A673 (cell line): Measurements from ENCODE around the gene SLC7A1. TPM values are rescaled to one million over a fixed set of nuclear protein-coding genes. Genes with fewer than 3 reads are reported as not detected.
"Not testable (repeated sequence)": the region's sequence is repeated elsewhere in the genome, so short reads cannot be mapped to it uniquely, and the experiment has no call there.

Experiments used
- Bru-seq: library from RNA; stranded (reverse); fragments of 400-500 nt; gene quantifications from one replicate; lab custom pipeline; 2021; lab: Mats Ljungman, UMichigan
- BruChase-seq, 2 experiments: library from RNA; stranded (reverse); fragments of 400-500 nt; gene quantifications; one replicate each; lab custom pipeline; 2021; lab: Mats Ljungman, UMichigan
- BruUV-seq: library from RNA; stranded (reverse); fragments of 400-500 nt; replicated peaks from 2 replicates; lab custom pipeline; 2021; lab: Mats Ljungman, UMichigan
- CTCF ChIA-PET: fragments of 300-600 bp; sonication (Branson Sonifier 250); formaldehyde crosslinking; loops from one replicate; lab custom pipeline; 2022; ENCODE audit warnings: antibody characterized with exemption; lab: Charles Lee
- POLR2A ChIA-PET: fragments of 300-600 bp; sonication (Branson Sonifier 250); formaldehyde crosslinking; loops from one replicate; lab custom pipeline; 2022; ENCODE audit warnings: antibody characterized with exemption; ENCODE audit not compliant: low non-redundant PET; lab: Charles Lee
- DNase-seq: peaks from one replicate; pipeline ENCODE4 v3.0.0-alpha.2; 2015; ENCODE audit warnings: low spot score
- H3K27ac ChIP-seq: fragments of 200-600 bp; sonication (generic); 2 replicates; pipeline ENCODE4 v1.5.1; 2016; ENCODE audit warnings: mixed run types, low read depth, mild to moderate bottlenecking, mixed read lengths, antibody characterized with exemption, low read length; ENCODE audit not compliant: poor library complexity, severe bottlenecking
- H3K27me3 ChIP-seq: fragments of 200-600 bp; sonication (generic); replicated peaks from 2 replicates; pipeline ENCODE4 v1.6.1; 2017; ENCODE audit warnings: mixed run types, low read depth, mild to moderate bottlenecking, mixed read lengths, antibody characterized with exemption, low read length; ENCODE audit not compliant: insufficient read depth, poor library complexity
- H3K36me3 ChIP-seq: fragments of 200-600 bp; sonication (generic); 2 replicates; pipeline ENCODE4 v1.6.1; 2016; ENCODE audit warnings: mixed run types, mild to moderate bottlenecking, mixed read lengths, antibody characterized with exemption, low read length; ENCODE audit not compliant: insufficient read depth, poor library complexity, severe bottlenecking
- H3K4me1 ChIP-seq: fragments of 200-600 bp; sonication (generic); 2 replicates; pipeline ENCODE4 v1.6.1; 2017; ENCODE audit warnings: mixed run types, mild to moderate bottlenecking, mixed read lengths, antibody characterized with exemption, low read length; ENCODE audit not compliant: insufficient read depth, poor library complexity, severe bottlenecking
- H3K4me3 ChIP-seq: fragments of 200-600 bp; sonication (generic); 2 replicates; pipeline ENCODE4 v1.5.1; 2016; ENCODE audit warnings: low read depth, mixed run types, mild to moderate bottlenecking, mixed read lengths, low read length; ENCODE audit not compliant: poor library complexity, severe bottlenecking
- H3K9me3 ChIP-seq: fragments of 200-600 bp; sonication (generic); 2 replicates; pipeline ENCODE4 v1.6.1; 2016; ENCODE audit warnings: mixed run types, low read depth, mild to moderate bottlenecking, mixed read lengths, antibody characterized with exemption, low read length; ENCODE audit not compliant: poor library complexity, severe bottlenecking
- CTCF ChIP-seq: fragments of 300-800, 200-600 bp; sonication (generic); conservative IDR thresholded peaks from 2 replicates; pipeline ENCODE4 v1.5.1; 2017; ENCODE audit warnings: low read depth, mild to moderate bottlenecking, antibody characterized with exemption, low read length, moderate library complexity, mixed read lengths
- EZH2 ChIP-seq: fragments of 200-600 bp; sonication (generic); IDR thresholded peaks from 2 replicates; pipeline ENCODE4 v1.6.1; 2017; ENCODE audit warnings: borderline replicate concordance, low read depth, mild to moderate bottlenecking, mixed read lengths, antibody characterized with exemption, low read length; ENCODE audit not compliant: poor library complexity, severe bottlenecking
- intact Hi-C: fragments of 100-400 bp; cut with micrococcal nuclease; formaldehyde crosslinking; loops from one replicate; pipeline ENCODE4 v1.10.0; 2022; ENCODE audit not compliant: unreplicated experiment
- long read RNA-seq: library from polyadenylated mRNA; stranded (forward); transcript quantifications from one replicate; pipeline ENCODE4 v2.0.0, GENCODE V29; 2022
- total RNA-seq: library from RNA; stranded (reverse); gene quantifications from 2 replicates; pipeline ENCODE4 v1.2.3, GENCODE V29; 2021

The SLC7A1 gene
- total RNA-seq, result 81.6 and 101 TPM in 2 replicates
- percentile 88 among the genes with signal in this experiment for Bru-seq, nascent RNA
- BruChase-seq, experiment 1, labeled RNA remaining after a 2-hour chase, result percentile 87 among the genes with signal in this experiment
- BruChase-seq, experiment 2, labeled RNA remaining after a 6-hour chase, result percentile 93 among the genes with signal in this experiment
- long read RNA-seq, full-length matches to known transcripts, result 15 of 73 reads
- long read RNA-seq, partial matches to known transcripts, result 5 of 73 reads
- long read RNA-seq, other reads (novel, unspliced or antisense), result 53 of 73 reads

GRCh38 chr13:29595380-29596063 is at the start of gene SLC7A1:
TSS of gene SLC7A1 (minus strand) at chr13:29595688. CDS start at chr13:29536188, 59,500 bp downstream.
- no TSS peak for BruUV-seq
- H3K27me3 ChIP-seq, result no peaks in the 10 kb centered on the region
- ChIA-PET POLR2A (interaction anchor here (0.6 kb wide), 3 partner anchors 88 to 834 kb away, joined by 3 to 4 read pairs (median 3); no protein-coding TSS in a partner anchor), CTCF (no interaction called here)
- H3K9me3 ChIP-seq, result no peaks in the 10 kb centered on the region
- H3K36me3 ChIP-seq, result no peaks in the 10 kb centered on the region
- H3K27ac ChIP-seq, result peak within 1 kb of the TSS; percentile 98
- H3K4me1 ChIP-seq, result peaks cover 16% of the 10 kb centered on the region
- peak; percentile 92 for DNase-seq
- TF ChIP-seq EZH2 (no peak), CTCF (no peak)
- intact Hi-C loops, result loop anchor here (5.0 kb wide), 1 partner anchor 33 kb away; no protein-coding TSS in a partner anchor
- peak within 1 kb of the TSS; percentile 93 for H3K4me3 ChIP-seq

GRCh38 chr13:29640665-29641064 is 45.2 kb upstream of the SLC7A1 start:
- no peak for TF ChIP-seq CTCF
- TF ChIP-seq EZH2, result no peak
- H3K36me3 ChIP-seq, result no peaks in the 10 kb centered on the region
- ChIA-PET CTCF (no interaction called here), POLR2A (interaction anchor here (0.6 kb wide), 1 partner anchor 12 kb away, joined by 3 read pairs; no protein-coding TSS in a partner anchor)
- H3K27me3 ChIP-seq, result no peaks in the 10 kb centered on the region
- no peak for DNase-seq
- H3K4me3 ChIP-seq, result no peak overlapping the region
- H3K4me1 ChIP-seq, result no peaks in the 10 kb centered on the region
- H3K9me3 ChIP-seq, result no peaks in the 10 kb centered on the region
- intact Hi-C loops, result no loop called here
- no peak overlapping the region for H3K27ac ChIP-seq
- BruUV-seq, result no TSS peak

- POLR2A ChIA-PET, H3K9me3 ChIP-seq, intact Hi-C loops, CTCF ChIA-PET, H3K4me1 ChIP-seq, H3K27ac ChIP-seq, H3K4me3 ChIP-seq, BruUV-seq, H3K36me3 ChIP-seq, H3K27me3 ChIP-seq, DNase-seq: not testable (repeated sequence)
Measured at GRCh38 chr13:29636831-29637230, 41.3 kb upstream of the SLC7A1 start.
